Thyroid gland (tissue), 4 donors: Measurements from ENCODE around the gene CHST10. TPM values are rescaled to one million over a fixed set of nuclear protein-coding genes. Genes with fewer than 3 reads are reported as not detected.
A peak's percentile ranks its signal among the peaks of the same experiment; 100 is the strongest.
"Not testable (repeated sequence)": the region's sequence is repeated elsewhere in the genome, so short reads cannot be mapped to it uniquely, and the experiment has no call there.

Experiments
- DNase-seq, 2 donors: peaks; one replicate each; pipeline ENCODE4 v3.0.0-alpha.2; 2019
- H3K27ac ChIP-seq, 3 donors: fragments of 200-600 bp; sonication (generic); 1 replicate in 2 of 3; 2 replicates in 1 of 3; pipeline ENCODE4 v1.5.1; 2016 to 2019; ENCODE audit warnings: mild to moderate bottlenecking in 1 of 3, moderate library complexity in 1 of 3
- H3K27me3 ChIP-seq: fragments of 200-600 bp; sonication (generic); one replicate; pipeline ENCODE4 v1.5.1; 2019
- H3K36me3 ChIP-seq, 2 donors: fragments of 200-600 bp; sonication (generic); one replicate each; pipeline ENCODE4 v1.5.1; 2016 to 2019
- H3K4me1 ChIP-seq, 2 donors: fragments of 200-600 bp; sonication (generic); one replicate each; pipeline ENCODE4 v1.5.1; 2017 to 2019
- H3K4me3 ChIP-seq, 3 donors: fragments of 200-600 bp; sonication (generic); replicated peaks in 1 of 3; 1 replicate in 2 of 3; 2 replicates in 1 of 3; pipeline ENCODE4 v1.5.1; 2016; ENCODE audit warnings: mild to moderate bottlenecking in 1 of 3
- H3K9me3 ChIP-seq: fragments of 200-600 bp; sonication (generic); one replicate; pipeline ENCODE4 v1.5.1; 2017
- CTCF ChIP-seq, 6 experiments: fragments of 200-600 bp in 3 of 6; fragments of 450-650 bp in 3 of 6; sonication (generic) in 3 of 6; IDR thresholded peaks; one replicate each; pipeline ENCODE4 v1.5.1; 2016 to 2019; ENCODE audit warnings: antibody characterized with exemption in 6 of 6, mild to moderate bottlenecking in 2 of 6, inconsistent platforms in 1 of 6, moderate library complexity in 1 of 6
- POLR2A ChIP-seq, 2 donors: fragments of 450-650 bp; IDR thresholded peaks; one replicate each; pipeline ENCODE4 v1.6.1; 2017; ENCODE audit warnings: antibody characterized with exemption in 2 of 2, mild to moderate bottlenecking in 2 of 2, moderate library complexity in 1 of 2
- WGBS, 2 donors: methylation state at CpG; one replicate each; pipeline ENCODE4 v1.1.5; 2017; 5-methylcytosine and 5-hydroxymethylcytosine counted together
- intact Hi-C: fragments of 100-400 bp; cut with DNase I; formaldehyde crosslinking; loops from one replicate; pipeline ENCODE4 v1.15.1; 2023
- total RNA-seq, 4 donors: library from RNA; depleted of rRNA; stranded (reverse); fragments of >200 nt; gene quantifications; one replicate each; pipeline ENCODE4 v1.2.3, GENCODE V29; 2016

CHST10 gene
- total RNA-seq, 4 donors from 2014 or later: 12.9 to 18.3 (median 14.5) TPM

- H3K27me3 ChIP-seq: no peaks in the 10 kb centered on the region
- intact Hi-C loops: no loop called here
Observed at GRCh38 chr2:100365434-100365833, 52.0 kb downstream of the CHST10 start.

DNA sequence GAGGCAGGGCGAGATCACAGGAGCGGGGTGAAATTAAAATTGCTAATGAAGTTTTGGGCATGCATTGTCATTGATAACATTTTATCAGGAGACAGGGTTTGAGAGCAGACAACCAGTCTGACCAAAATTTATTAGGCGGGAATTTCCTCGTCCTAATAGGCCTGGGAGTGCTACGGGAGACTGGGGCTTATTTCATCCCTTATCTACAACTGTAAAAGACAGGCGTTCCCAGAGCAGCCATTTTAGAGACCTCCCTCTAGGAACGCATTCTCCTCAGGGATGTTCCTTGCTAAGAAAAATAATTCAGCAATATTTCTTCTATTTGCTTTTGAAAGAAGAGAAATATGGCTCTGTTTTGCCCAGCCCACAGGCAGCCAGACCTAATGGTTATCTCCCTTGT is 55.2 kb downstream of the CHST10 start:
- DNase-seq, H3K4me3 ChIP-seq, H3K4me1 ChIP-seq, H3K27me3 ChIP-seq, H3K9me3 ChIP-seq, H3K27ac ChIP-seq, intact Hi-C loops, H3K36me3 ChIP-seq: not testable (repeated sequence)
- WGBS, 2 donors: 91 to 94% methylated on average over 7 of the region's 7 CpGs

More at GRCh38 chr2:100365434-100365833, 52.0 kb downstream of the CHST10 start:
- Histone ChIP-seq H3K4me1 (no peaks in the 10 kb centered on the region), H3K27ac (no peak overlapping the region), H3K9me3 (no peaks in the 10 kb centered on the region), H3K4me3 (no peak overlapping the region), H3K36me3 (no peaks in the 10 kb centered on the region)
- DNase-seq: no peak
- TF ChIP-seq POLR2A (IDR thresholded peaks at IDR 0.05) (no peak), CTCF (IDR thresholded peaks at IDR 0.05) (no peak)
- 53 to 55% methylated on average over 3 of the region's 3 CpGs for WGBS, 2 donors

DNA sequence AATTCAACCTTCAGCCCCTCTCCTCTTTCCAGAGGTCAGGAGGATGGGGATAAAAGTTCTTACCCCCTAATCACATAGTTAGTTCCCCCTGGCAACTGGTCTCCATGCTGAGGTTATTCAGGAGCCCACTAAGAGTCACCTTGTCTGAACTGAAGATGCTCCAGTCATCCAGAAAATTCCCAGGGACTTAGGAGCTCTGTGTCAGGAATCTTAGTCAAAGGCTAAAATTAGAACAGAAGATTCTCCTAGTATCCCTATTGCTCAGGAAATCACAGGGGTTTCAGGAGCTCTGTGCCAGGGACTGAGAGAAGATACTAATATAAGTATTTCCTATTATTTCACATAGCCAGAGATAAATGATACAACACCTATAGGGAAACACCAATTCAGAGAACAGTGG is 57.9 kb downstream of the CHST10 start:
- H3K36me3 ChIP-seq: no peaks in the 10 kb centered on the region
- H3K9me3 ChIP-seq: no peaks in the 10 kb centered on the region
- intact Hi-C loops: no loop called here
- H3K4me3 ChIP-seq: no peak overlapping the region
- H3K27ac ChIP-seq: no peak overlapping the region
- H3K4me1 ChIP-seq: no peaks in the 10 kb centered on the region
- no peak for TF ChIP-seq CTCF (IDR thresholded peaks at IDR 0.05)
- no peak for TF ChIP-seq POLR2A (IDR thresholded peaks at IDR 0.05)
- H3K27me3 ChIP-seq: no peaks in the 10 kb centered on the region
- no peak for DNase-seq

- DNase-seq: no peak
- H3K4me3 ChIP-seq: no peak overlapping the region
- no peaks in the 10 kb centered on the region for H3K9me3 ChIP-seq
- no peaks in the 10 kb centered on the region for H3K36me3 ChIP-seq
- no peak overlapping the region for H3K27ac ChIP-seq
- H3K27me3 ChIP-seq: no peaks in the 10 kb centered on the region
- intact Hi-C loops: no loop called here
- WGBS, 2 donors: 96 to 97% methylated on average over 2 of the region's 2 CpGs
- no peak for TF ChIP-seq CTCF (IDR thresholded peaks at IDR 0.05)
- no peak for TF ChIP-seq POLR2A (IDR thresholded peaks at IDR 0.05)
- no peaks in the 10 kb centered on the region for H3K4me1 ChIP-seq
Observed at GRCh38 chr2:100358554-100358953, 58.9 kb downstream of the CHST10 start.

DNA sequence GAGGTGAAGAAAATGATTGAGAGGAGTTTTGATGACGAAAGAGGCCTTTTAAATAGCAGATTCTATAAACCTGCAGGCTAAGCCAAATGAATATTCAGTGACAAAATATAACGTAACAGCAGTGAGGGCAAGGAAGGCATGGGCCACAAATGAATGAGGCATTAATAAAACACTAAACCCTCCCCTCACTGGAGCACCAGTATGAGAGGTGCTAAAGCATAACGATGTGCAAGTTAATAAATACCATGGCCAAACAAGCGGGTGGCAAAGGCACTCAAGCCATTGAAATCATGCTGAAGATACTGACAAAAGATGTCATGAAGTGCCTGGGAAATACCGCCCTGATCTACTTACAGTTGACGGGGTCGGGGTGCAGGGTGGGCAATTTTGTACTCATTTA is 64.9 kb downstream of the CHST10 start:
- no peak for DNase-seq
- no peaks in the 10 kb centered on the region for H3K27me3 ChIP-seq
- H3K9me3 ChIP-seq: no peaks in the 10 kb centered on the region
- H3K4me1 ChIP-seq: peaks cover 6 to 7% of the 10 kb centered on the region in 2 donors
- H3K4me3 ChIP-seq: no peak overlapping the region
- WGBS, 2 donors: 91 to 94% methylated on average over 7 of the region's 7 CpGs
- TF ChIP-seq CTCF (IDR thresholded peaks at IDR 0.05) (no peak), POLR2A (IDR thresholded peaks at IDR 0.05) (no peak)
- intact Hi-C loops: no loop called here
- no peak overlapping the region for H3K27ac ChIP-seq
- H3K36me3 ChIP-seq: no peaks in the 10 kb centered on the region

DNA sequence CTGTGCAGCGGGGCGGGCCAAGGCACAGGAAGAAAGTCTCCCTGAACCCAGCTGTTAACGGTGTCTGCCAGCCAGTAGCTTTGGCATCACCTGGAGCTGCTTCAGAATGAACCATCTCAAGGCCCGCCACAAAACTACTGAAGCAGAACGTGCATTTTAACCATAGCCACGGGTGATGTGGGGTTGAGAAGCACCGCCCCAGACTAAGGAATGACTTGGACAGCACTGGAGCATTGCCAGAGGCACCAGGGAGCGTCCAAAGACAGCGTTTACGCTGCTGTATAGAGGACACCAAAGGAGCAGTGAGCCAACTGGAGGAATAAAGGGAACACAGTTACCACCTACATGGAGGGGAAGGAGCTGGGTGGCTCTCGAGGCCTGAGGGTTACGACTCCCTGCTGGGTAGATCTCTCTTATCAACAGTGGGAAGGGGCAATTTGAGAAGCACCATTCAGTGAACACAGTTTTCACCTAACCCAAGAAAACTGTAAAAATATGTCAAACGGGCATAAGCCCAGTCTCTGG is 66.7 kb downstream of the CHST10 start:
- intact Hi-C loops: no loop called here

GRCh38 chr2:100345144-100345543 is 72.3 kb downstream of the CHST10 start:
- peaks cover 11 to 18% of the 10 kb centered on the region in 2 donors for H3K4me1 ChIP-seq
- DNase-seq, H3K27ac ChIP-seq, H3K27me3 ChIP-seq, H3K9me3 ChIP-seq, intact Hi-C loops, H3K4me3 ChIP-seq, H3K36me3 ChIP-seq: not testable (repeated sequence)
- 60% methylated on average over 1 of the region's 1 CpG for WGBS, 2 donors

More for the DNA sequence above, 66.7 kb downstream of the CHST10 start:
- Histone ChIP-seq H3K9me3 (no peaks in the 10 kb centered on the region), H3K27me3 (no peaks in the 10 kb centered on the region), H3K36me3 (no peaks in the 10 kb centered on the region), H3K27ac (peak overlapping the region in 2 of 3 donors; percentile 35 to 70), H3K4me3 (no peak overlapping the region), H3K4me1 (peaks cover 6 to 7% of the 10 kb centered on the region in 2 donors)
- TF ChIP-seq CTCF (IDR thresholded peaks at IDR 0.05): no peak
- no peak for TF ChIP-seq POLR2A (IDR thresholded peaks at IDR 0.05)
- DNase-seq: peak; percentile 29 to 57
- WGBS, 2 donors: 46 to 59% methylated on average over 13 of the region's 13 CpGs
